GM12864 (cell line): ENCODE measurements around the gene OR2D2.

Source experiments
- DNase-seq: peaks from one replicate; pipeline ENCODE4 v3.0.0-alpha.2; 2011; ENCODE audit warnings: low read depth
- H3K4me3 ChIP-seq: 2 replicates; pipeline ENCODE4 v1.5.1; 2011; ENCODE audit warnings: mild to moderate bottlenecking, low read depth, low read length, control low read depth
- CTCF ChIP-seq: IDR thresholded peaks from 2 replicates; pipeline ENCODE4 v1.5.1; 2011; ENCODE audit warnings: low read depth, mild to moderate bottlenecking, moderate library complexity, low read length, control low read depth, inconsistent platforms; ENCODE audit errors: missing control alignments

The OR2D2 gene

GRCh38 chr11:6841694-6842093 is 50.6 kb downstream of the OR2D2 start:
- TF ChIP-seq CTCF = no peak
- DNase-seq = no peak
- H3K4me3 ChIP-seq = no peak overlapping the region
